Mesenchymal stem cell (in vitro differentiated cells and primary cell): ENCODE results near the gene BLMH.
A peak's percentile ranks its signal among the peaks of the same experiment; 100 is the strongest.
"Not testable (repeated sequence)": the region's sequence is repeated elsewhere in the genome, so short reads cannot be mapped to it uniquely, and the experiment has no call there.

Experiments used
- DNase-seq: peaks from one replicate; pipeline ENCODE4 v3.0.0-alpha.2; 2013
- H2AFZ ChIP-seq: one replicate; pipeline ENCODE4 v1.6.1; 2013; ENCODE audit warnings: low read depth, mild to moderate bottlenecking, control low read depth, inconsistent platforms, low read length, moderate library complexity
- H2AK5ac ChIP-seq: 2 replicates; pipeline ENCODE4 v1.6.1; 2013; ENCODE audit warnings: low read length, moderate library complexity, mild to moderate bottlenecking, inconsistent platforms; ENCODE audit not compliant: severe bottlenecking
- H2BK120ac ChIP-seq: one replicate; pipeline ENCODE4 v1.6.1; 2013; ENCODE audit warnings: low read depth, mild to moderate bottlenecking, inconsistent platforms, low read length, moderate library complexity
- H2BK12ac ChIP-seq, 2 experiments: one replicate each; pipeline ENCODE4 v1.6.1; 2013; ENCODE audit warnings: inconsistent platforms in 2 of 2, low read length in 2 of 2, mild to moderate bottlenecking in 2 of 2, moderate library complexity in 2 of 2, control low read depth in 1 of 2
- H2BK15ac ChIP-seq: one replicate; pipeline ENCODE4 v1.6.1; 2013; ENCODE audit warnings: mild to moderate bottlenecking, low read depth, inconsistent platforms; ENCODE audit not compliant: poor library complexity, severe bottlenecking
- H2BK5ac ChIP-seq: 2 replicates; pipeline ENCODE4 v1.6.1; 2013; ENCODE audit warnings: low read depth, mild to moderate bottlenecking, low read length, control low read depth, inconsistent platforms; ENCODE audit not compliant: poor library complexity, severe bottlenecking
- H3K14ac ChIP-seq, 2 experiments: one replicate each; pipeline ENCODE4 v1.6.1; 2013; ENCODE audit warnings: inconsistent platforms in 2 of 2, low read length in 2 of 2, control low read depth in 1 of 2, mild to moderate bottlenecking in 1 of 2, moderate library complexity in 1 of 2
- H3K18ac ChIP-seq, 2 experiments: one replicate each; pipeline ENCODE4 v1.6.1; 2013; ENCODE audit warnings: inconsistent platforms in 2 of 2, low read length in 2 of 2, control low read depth in 1 of 2, low read depth in 1 of 2, mild to moderate bottlenecking in 1 of 2
- H3K23ac ChIP-seq, 2 experiments: one replicate each; pipeline ENCODE4 v1.6.1; 2013; ENCODE audit warnings: inconsistent platforms in 2 of 2, low read length in 2 of 2, mild to moderate bottlenecking in 2 of 2, moderate library complexity in 2 of 2, control low read depth in 1 of 2
- H3K27ac ChIP-seq: 2 replicates; pipeline ENCODE4 v1.5.1; 2013; ENCODE audit warnings: mild to moderate bottlenecking, moderate library complexity, low read length, control low read depth, inconsistent platforms; ENCODE audit not compliant: poor library complexity, severe bottlenecking
- H3K27me3 ChIP-seq, 2 experiments: 2 replicates each; pipeline versions ENCODE4 v1.6.1 to v1.7.0; 2013; ENCODE audit warnings: low read length in 2 of 2, mild to moderate bottlenecking in 2 of 2, moderate library complexity in 2 of 2, control low read depth in 1 of 2, inconsistent platforms in 1 of 2; ENCODE audit not compliant: control insufficient read depth in 1 of 2, insufficient read depth in 1 of 2
- H3K36me3 ChIP-seq, 2 experiments: 2 replicates each; pipeline versions ENCODE4 v1.6.1 to v1.7.0; 2013; ENCODE audit warnings: low read length in 2 of 2, control low read depth in 1 of 2, inconsistent platforms in 1 of 2, low read depth in 1 of 2, mild to moderate bottlenecking in 1 of 2; ENCODE audit not compliant: insufficient read depth in 2 of 2, control insufficient read depth in 1 of 2
- H3K4ac ChIP-seq, 2 experiments: one replicate each; pipeline ENCODE4 v1.6.1; 2013; ENCODE audit warnings: inconsistent platforms in 2 of 2, low read length in 2 of 2, mild to moderate bottlenecking in 2 of 2, moderate library complexity in 2 of 2, control low read depth in 1 of 2, low read depth in 1 of 2
- H3K4me1 ChIP-seq: 2 replicates; pipeline ENCODE4 v1.6.1; 2013; ENCODE audit warnings: low read depth, low read length, control low read depth; ENCODE audit not compliant: control insufficient read depth, insufficient read depth
- H3K4me2 ChIP-seq: 2 replicates; pipeline ENCODE4 v1.6.1; 2013; ENCODE audit warnings: low read length, mild to moderate bottlenecking, inconsistent platforms; ENCODE audit not compliant: poor library complexity, severe bottlenecking
- H3K4me3 ChIP-seq, 2 experiments: 2 replicates each; pipeline versions ENCODE4 v1.5.1 to v1.7.0; 2013; ENCODE audit warnings: low read length in 2 of 2, mild to moderate bottlenecking in 2 of 2, control low read depth in 1 of 2, low read depth in 1 of 2; ENCODE audit not compliant: insufficient read depth in 1 of 2
- H3K79me1 ChIP-seq: replicated peaks from 2 replicates; pipeline ENCODE4 v1.6.1; 2013; ENCODE audit warnings: mild to moderate bottlenecking, control low read depth, low read length, inconsistent platforms; ENCODE audit not compliant: poor library complexity, severe bottlenecking
- H3K9ac ChIP-seq: 2 replicates; pipeline ENCODE4 v1.7.0; 2013; ENCODE audit warnings: mild to moderate bottlenecking, low read length, moderate library complexity
- H3K9me3 ChIP-seq: 2 replicates; pipeline ENCODE4 v1.7.0; 2013; ENCODE audit warnings: mild to moderate bottlenecking, low read length; ENCODE audit not compliant: control insufficient read depth
- H4K8ac ChIP-seq: one replicate; pipeline ENCODE4 v1.6.1; 2013; ENCODE audit warnings: inconsistent platforms, mild to moderate bottlenecking, low read length, moderate library complexity
- H4K91ac ChIP-seq: one replicate; pipeline ENCODE4 v1.6.1; 2013; ENCODE audit warnings: mild to moderate bottlenecking, low read length, inconsistent platforms
- WGBS: methylation state at CpG from one replicate; pipeline ENCODE4 v1.1.7; 2013; ENCODE audit warnings: mixed read lengths; 5-methylcytosine and 5-hydroxymethylcytosine counted together

Gene BLMH

DNA sequence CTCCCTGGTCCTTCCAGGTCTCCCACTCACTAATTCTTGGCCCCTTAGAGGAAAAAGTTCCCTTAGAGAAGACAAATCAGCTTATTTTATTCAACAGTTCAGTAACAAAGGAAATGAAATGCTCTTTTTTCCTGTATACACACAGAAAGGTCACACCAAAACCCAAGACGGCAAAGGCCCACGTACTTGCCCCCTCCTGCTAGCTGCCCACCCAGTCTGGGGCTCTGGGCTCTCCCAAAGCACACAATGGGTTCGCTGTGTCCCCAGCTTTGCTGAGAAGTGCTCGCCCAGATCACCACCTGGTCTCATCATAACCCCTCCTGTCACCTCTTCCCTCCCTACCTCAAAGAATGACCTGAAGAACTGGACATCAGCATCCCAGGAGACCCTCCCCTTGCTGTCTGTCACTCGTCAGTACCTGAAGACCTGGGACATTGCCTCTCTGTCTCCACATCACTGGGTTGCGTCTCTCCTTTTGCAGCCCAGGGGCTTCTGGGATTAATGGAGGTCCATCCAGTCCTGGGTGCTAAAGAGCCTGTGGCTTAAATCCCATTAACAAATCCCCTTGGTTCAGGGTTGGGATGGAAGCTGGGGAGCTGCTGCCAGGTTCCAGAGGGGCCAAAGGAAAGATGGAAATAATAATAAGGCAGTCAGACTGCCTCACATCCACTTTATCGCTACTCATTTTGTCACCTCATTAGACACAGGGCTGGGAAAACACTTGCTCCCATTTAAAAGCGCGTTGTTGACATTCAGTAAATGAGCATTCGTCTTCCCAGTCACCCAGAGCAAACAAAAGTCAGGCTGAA is 59.5 kb downstream of the BLMH start:
- no peak overlapping the region for H3K14ac ChIP-seq
- H4K8ac ChIP-seq, result no peak overlapping the region
- H3K4me1 ChIP-seq, result peaks cover 15% of the 10 kb centered on the region
- H3K9me3 ChIP-seq, result no peaks in the 10 kb centered on the region
- H2BK12ac ChIP-seq, result no peak overlapping the region
- H3K27me3 ChIP-seq, result peaks cover 63% of the 10 kb centered on the region in 2 experiments
- no peak overlapping the region for H2AK5ac ChIP-seq
- H3K4ac ChIP-seq, result no peak overlapping the region
- H3K79me1 ChIP-seq, result no peaks in the 10 kb centered on the region
- no peak overlapping the region for H3K9ac ChIP-seq
- H2BK5ac ChIP-seq, result no peak overlapping the region
- H2BK15ac ChIP-seq, result no peak overlapping the region
- no peak overlapping the region for H2BK120ac ChIP-seq
- H3K36me3 ChIP-seq, result no peaks in the 10 kb centered on the region
- H2AFZ ChIP-seq, result no peak overlapping the region
- H3K27ac ChIP-seq, result no peak overlapping the region
- H3K4me2 ChIP-seq, result no peak overlapping the region
- H3K4me3 ChIP-seq, result no peak overlapping the region
- no peak overlapping the region for H3K18ac ChIP-seq
- H3K23ac ChIP-seq, result no peak overlapping the region
- 80% methylated on average over 10 of the region's 10 CpGs for WGBS
- DNase-seq, result no peak
- no peak overlapping the region for H4K91ac ChIP-seq

DNA sequence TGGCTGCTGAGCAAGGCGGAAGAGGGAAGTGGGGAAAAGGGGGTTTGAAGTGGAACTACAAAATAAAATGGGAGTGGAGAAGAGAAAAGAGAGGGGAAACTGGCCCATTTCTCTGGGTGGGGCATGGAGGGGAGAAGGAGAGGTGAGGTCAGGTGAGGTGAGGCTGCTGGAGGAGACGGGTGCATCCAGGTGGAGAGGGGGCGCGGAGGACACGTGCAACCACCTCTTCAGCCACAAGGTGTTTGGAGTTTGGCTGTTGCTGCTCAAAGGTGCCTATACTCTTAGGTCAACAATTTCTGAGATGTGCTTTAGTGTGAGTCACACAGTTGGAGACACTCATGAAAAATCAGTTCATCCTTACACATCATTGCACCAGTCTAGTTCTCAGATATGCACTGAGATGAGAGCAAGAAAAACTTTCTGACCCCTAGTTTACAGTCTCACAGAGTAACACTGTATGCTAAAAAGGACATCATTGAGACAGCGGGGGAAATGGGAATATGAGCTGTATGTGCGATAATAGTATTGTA is 61.1 kb downstream of the BLMH start:
- Histone ChIP-seq H2BK120ac (no peak overlapping the region), H3K4ac (no peak overlapping the region), H3K18ac (no peak overlapping the region), H3K9me3 (no peaks in the 10 kb centered on the region), H3K36me3 (no peaks in the 10 kb centered on the region), H3K9ac (no peak overlapping the region), H3K14ac (no peak overlapping the region), H4K8ac (no peak overlapping the region), H3K27me3 (peaks cover 50 to 59% of the 10 kb centered on the region in 2 experiments), H3K4me3 (no peak overlapping the region), H2AFZ (no peak overlapping the region), H2AK5ac (no peak overlapping the region), H3K79me1 (no peaks in the 10 kb centered on the region), H3K23ac (no peak overlapping the region), H2BK12ac (no peak overlapping the region), H2BK5ac (no peak overlapping the region), H3K27ac (no peak overlapping the region), H2BK15ac (no peak overlapping the region), H3K4me1 (peaks cover 7% of the 10 kb centered on the region), H4K91ac (no peak overlapping the region), H3K4me2 (no peak overlapping the region)
- DNase-seq, result no peak
- WGBS, result 68% methylated on average over 4 of the region's 7 CpGs

DNA sequence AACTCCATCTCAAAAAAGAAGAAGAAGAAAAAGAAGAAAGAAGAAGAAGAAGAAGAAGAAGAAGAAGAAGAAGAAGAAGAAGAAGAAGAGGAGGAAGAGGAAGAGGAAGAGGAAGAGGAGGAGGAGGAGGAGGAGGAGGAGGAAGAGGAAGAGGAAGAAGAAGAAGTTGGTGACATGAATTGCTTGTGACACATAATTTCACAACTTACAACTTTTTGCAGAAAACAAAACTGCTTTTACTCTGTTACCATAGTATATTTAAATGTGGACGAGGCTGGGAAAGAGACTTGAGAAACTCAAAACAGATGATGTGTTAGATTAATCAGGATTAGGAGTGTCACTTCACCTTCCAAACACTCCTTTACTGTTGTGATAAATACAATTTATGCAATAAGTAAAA is 61.7 kb downstream of the BLMH start:
- not testable (repeated sequence) for H2BK120ac ChIP-seq, H3K79me1 ChIP-seq, H2BK5ac ChIP-seq, H3K4ac ChIP-seq, DNase-seq, H3K14ac ChIP-seq, H3K4me2 ChIP-seq, H2AFZ ChIP-seq, H3K4me3 ChIP-seq, H3K27ac ChIP-seq, H3K9ac ChIP-seq, H3K36me3 ChIP-seq, H4K8ac ChIP-seq, H2AK5ac ChIP-seq, H4K91ac ChIP-seq, H3K4me1 ChIP-seq, H3K9me3 ChIP-seq, H3K23ac ChIP-seq, H2BK15ac ChIP-seq, H3K18ac ChIP-seq, H2BK12ac ChIP-seq
- no CpG with 5 or more reads among the region's 1 CpG for WGBS
- peaks cover 46 to 56% of the 10 kb centered on the region in 2 experiments for H3K27me3 ChIP-seq

DNA sequence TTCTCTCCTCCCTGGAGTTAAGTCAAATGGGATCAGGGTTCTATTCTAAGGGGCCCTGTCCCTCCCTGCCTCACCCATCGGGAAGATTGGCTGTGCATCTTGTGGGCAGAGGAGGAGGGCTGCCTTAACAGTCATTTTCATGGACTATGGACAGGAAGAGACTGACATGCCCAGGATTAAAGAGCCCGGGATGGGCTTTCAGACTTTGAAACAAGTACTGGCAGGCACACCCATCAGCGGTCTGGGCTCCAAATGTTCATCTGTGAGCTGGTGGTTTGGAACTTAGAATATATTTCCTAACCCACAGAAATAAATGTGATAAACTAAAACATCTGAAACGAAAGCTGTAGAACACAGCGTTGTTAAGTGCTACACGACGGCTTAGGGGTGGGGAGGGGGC is 62.7 kb downstream of the BLMH start:
- WGBS, result 98% methylated on average over 5 of the region's 7 CpGs
- H3K14ac ChIP-seq, result no peak overlapping the region
- no peak overlapping the region for H3K4ac ChIP-seq
- H2BK5ac ChIP-seq, result no peak overlapping the region
- no peak overlapping the region for H2AFZ ChIP-seq
- H2AK5ac ChIP-seq, result no peak overlapping the region
- H3K4me1 ChIP-seq, result no peaks in the 10 kb centered on the region
- H3K18ac ChIP-seq, result no peak overlapping the region
- no peak overlapping the region for H4K8ac ChIP-seq
- peak overlapping the region; percentile 70 for H2BK15ac ChIP-seq
- no peak overlapping the region for H3K27ac ChIP-seq
- no peaks in the 10 kb centered on the region for H3K79me1 ChIP-seq
- no peak overlapping the region for H4K91ac ChIP-seq
- DNase-seq, result no peak
- H3K9ac ChIP-seq, result peak overlapping the region; percentile 44
- no peak overlapping the region for H2BK120ac ChIP-seq
- peak overlapping the region in 1 of 2 experiments; percentile 57 for H3K4me3 ChIP-seq
- H3K27me3 ChIP-seq, result peaks cover 36 to 49% of the 10 kb centered on the region in 2 experiments
- no peaks in the 10 kb centered on the region for H3K9me3 ChIP-seq
- H3K23ac ChIP-seq, result no peak overlapping the region
- H3K4me2 ChIP-seq, result no peak overlapping the region
- no peak overlapping the region for H2BK12ac ChIP-seq
- no peaks in the 10 kb centered on the region for H3K36me3 ChIP-seq
